ENCODE data around the gene CDK18. TPM values are rescaled to one million over a fixed set of nuclear protein-coding genes. Genes with fewer than 3 reads are reported as not detected.

CDK18 gene
- total RNA-seq, 6 experiments from 2014 or later = 6.3 to 22.3 (median 9.7) TPM

DNA sequence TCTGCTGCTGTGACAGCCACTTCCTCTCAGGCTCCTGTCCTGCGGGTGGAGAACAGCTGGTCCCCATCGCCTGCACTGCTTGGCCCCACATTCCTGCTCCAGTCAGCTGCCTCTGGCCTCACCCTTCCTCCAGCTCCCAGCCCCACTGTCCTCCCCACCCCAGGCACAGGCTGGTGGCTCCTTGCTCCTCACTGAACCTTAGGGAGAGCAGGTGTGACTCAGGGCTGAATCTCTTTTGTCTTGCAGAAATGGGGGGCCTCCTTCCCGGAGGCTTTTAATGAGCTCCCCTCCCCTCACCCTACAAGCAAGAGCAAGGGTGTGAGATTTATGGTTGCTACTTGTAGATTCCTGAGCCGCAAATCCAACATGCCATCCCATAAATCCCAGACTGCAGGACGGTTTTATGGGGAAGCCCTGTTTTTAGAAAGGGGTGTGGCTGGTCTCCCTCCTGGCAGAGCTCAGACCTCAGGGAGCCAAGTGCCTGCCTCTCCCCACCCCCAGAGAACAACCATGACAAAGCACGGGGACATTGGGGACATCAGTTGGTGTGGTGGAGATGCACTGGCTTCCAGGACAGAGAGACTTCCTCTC, 15.2 kb downstream of the CDK18 start:
- Histone ChIP-seq H3K27ac (no peak overlapping the region), H3K36me3 (no peaks in the 10 kb centered on the region), H3K4me1 (no peaks in the 10 kb centered on the region), H3K27me3 (no peaks in the 10 kb centered on the region), H3K4me3 (no peak overlapping the region), H3K9me3 (no peaks in the 10 kb centered on the region)
- DNase-seq = no peak
- 53% methylated on average over 3 of the region's 6 CpGs for WGBS (ENCODE audit: insufficient coverage, low coverage, low lambda C conversion rate, missing lambda C conversion rate)
- no peak for ATAC-seq
- intact Hi-C loops (cut with DNase I) = loop anchor here (5.0 to 10.0 kb wide), 2 partner anchors 32 to 185 kb away; no protein-coding TSS in a partner anchor
- no peak for TF ChIP-seq POLR2A (IDR thresholded peaks at IDR 0.05)
- TF ChIP-seq, protein P1, sequence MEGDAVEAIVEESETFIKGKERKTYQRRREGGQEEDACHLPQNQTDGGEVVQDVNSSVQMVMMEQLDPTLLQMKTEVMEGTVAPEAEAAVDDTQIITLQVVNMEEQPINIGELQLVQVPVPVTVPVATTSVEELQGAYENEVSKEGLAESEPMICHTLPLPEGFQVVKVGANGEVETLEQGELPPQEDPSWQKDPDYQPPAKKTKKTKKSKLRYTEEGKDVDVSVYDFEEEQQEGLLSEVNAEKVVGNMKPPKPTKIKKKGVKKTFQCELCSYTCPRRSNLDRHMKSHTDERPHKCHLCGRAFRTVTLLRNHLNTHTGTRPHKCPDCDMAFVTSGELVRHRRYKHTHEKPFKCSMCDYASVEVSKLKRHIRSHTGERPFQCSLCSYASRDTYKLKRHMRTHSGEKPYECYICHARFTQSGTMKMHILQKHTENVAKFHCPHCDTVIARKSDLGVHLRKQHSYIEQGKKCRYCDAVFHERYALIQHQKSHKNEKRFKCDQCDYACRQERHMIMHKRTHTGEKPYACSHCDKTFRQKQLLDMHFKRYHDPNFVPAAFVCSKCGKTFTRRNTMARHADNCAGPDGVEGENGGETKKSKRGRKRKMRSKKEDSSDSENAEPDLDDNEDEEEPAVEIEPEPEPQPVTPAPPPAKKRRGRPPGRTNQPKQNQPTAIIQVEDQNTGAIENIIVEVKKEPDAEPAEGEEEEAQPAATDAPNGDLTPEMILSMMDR (IDR thresholded peaks at IDR 0.05) = no peak

DNA sequence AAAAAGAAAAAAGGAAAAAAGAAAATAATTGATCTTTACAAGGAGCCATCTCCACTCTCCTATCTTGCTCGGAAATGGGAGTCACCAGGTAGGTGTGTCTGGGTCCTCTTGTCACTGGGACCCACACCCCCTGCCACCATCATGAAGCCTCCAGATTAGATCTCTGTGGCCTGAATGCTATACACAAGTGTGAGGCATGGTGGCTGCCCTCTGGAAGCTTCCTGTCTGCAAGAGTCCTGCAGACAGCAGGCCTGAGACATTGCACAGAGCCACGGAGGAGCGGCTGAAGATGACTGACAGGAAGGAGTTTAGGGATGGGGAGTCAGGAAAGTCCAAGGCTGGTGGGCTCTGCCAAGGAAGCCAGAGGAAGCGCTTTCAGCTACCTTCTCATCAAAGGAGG, 16.2 kb downstream of the CDK18 start:
- ATAC-seq = no peak
- no peak for DNase-seq
- no peaks in the 10 kb centered on the region for H3K36me3 ChIP-seq

DNA sequence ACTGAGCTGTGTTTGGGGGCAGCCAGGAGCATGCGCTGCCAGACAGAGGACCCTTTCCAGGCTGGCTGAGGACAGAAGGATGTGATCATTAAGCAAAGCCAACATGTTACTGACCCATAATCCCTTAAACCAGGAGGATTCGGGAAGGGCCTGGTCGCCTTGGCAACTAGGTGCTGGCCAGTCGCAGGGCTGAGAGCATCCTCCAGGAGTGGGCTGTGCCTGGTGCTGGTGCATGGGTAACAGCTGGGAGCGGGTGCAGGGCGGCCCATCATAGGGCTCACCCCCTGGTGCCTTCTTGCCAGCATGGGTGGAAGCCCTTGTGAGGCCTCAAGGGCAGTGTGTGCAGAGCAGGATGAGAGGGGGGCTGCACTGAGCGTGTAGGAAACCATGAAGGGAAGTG, 17.2 kb downstream of the CDK18 start:
- intact Hi-C loops (cut with DNase I) = loop anchor here (5.0 to 10.0 kb wide), 2 partner anchors 34 to 187 kb away; no protein-coding TSS in a partner anchor

More for the DNA sequence above, 16.2 kb downstream of the CDK18 start:
- no peaks in the 10 kb centered on the region for H3K4me1 ChIP-seq
- H3K4me3 ChIP-seq = no peak overlapping the region
- intact Hi-C loops (cut with DNase I) = loop anchor here (5.0 to 10.0 kb wide), 2 partner anchors 33 to 186 kb away; no protein-coding TSS in a partner anchor
- H3K27me3 ChIP-seq = no peaks in the 10 kb centered on the region
- WGBS (ENCODE audit: insufficient coverage, low coverage, low lambda C conversion rate, missing lambda C conversion rate) = 80% methylated on average over 2 of the region's 4 CpGs
- H3K27ac ChIP-seq = no peak overlapping the region
- no peaks in the 10 kb centered on the region for H3K9me3 ChIP-seq
- TF ChIP-seq, protein P1 (IDR thresholded peaks at IDR 0.05) = no peak
- no peak for TF ChIP-seq POLR2A (IDR thresholded peaks at IDR 0.05)

DNA sequence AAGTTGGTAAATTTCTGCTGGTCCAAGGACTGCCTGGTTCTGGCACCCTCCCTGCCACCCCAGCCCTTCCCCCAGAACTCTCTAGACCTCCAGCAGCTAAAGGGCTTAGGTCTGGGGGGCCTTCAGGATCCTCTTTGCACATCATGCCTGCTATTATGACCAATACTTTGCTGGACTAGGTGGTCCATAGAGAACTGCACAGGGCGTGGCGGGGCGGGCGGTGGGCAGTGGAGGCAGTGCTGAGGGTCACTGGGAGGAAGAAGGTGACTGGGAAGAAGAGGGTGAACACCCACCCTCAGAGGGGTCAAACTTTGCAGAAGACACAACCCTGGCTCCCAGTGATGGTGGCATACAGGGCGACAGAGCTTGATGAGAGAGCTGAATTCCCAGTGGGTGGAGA, 18.2 kb downstream of the CDK18 start:
- Histone ChIP-seq H3K4me3 (no peak overlapping the region), H3K27me3 (no peaks in the 10 kb centered on the region), H3K9me3 (no peaks in the 10 kb centered on the region), H3K36me3 (no peaks in the 10 kb centered on the region), H3K27ac (no peak overlapping the region), H3K4me1 (no peaks in the 10 kb centered on the region)
- WGBS (ENCODE audit: insufficient coverage, low coverage, low lambda C conversion rate, missing lambda C conversion rate) = no CpG with 5 or more reads among the region's 5 CpGs
- no peak for DNase-seq
- TF ChIP-seq, protein P1 (IDR thresholded peaks at IDR 0.05) = no peak
- no peak for TF ChIP-seq POLR2A (IDR thresholded peaks at IDR 0.05)
- no peak for ATAC-seq
- intact Hi-C loops (cut with DNase I) = loop anchor here (5.0 to 10.0 kb wide), 2 partner anchors 35 to 188 kb away; no protein-coding TSS in a partner anchor

More for the DNA sequence above, 17.2 kb downstream of the CDK18 start:
- Histone ChIP-seq H3K4me1 (no peaks in the 10 kb centered on the region), H3K27me3 (no peaks in the 10 kb centered on the region), H3K9me3 (no peaks in the 10 kb centered on the region), H3K27ac (no peak overlapping the region), H3K36me3 (no peaks in the 10 kb centered on the region), H3K4me3 (no peak overlapping the region)
- DNase-seq = no peak
- no peak for TF ChIP-seq POLR2A (IDR thresholded peaks at IDR 0.05)
- TF ChIP-seq, protein P1 (IDR thresholded peaks at IDR 0.05) = no peak
- 73% methylated on average over 4 of the region's 7 CpGs for WGBS (ENCODE audit: insufficient coverage, low coverage, low lambda C conversion rate, missing lambda C conversion rate)
- ATAC-seq = no peak
